ENCODE data around the gene IL19.

The IL19 gene

GRCh38 chr1:206800411-206800810 is 29.8 kb downstream of the IL19 start:
- no peak for DNase-seq (ENCODE audit: low read depth in 2 of 2)

- no peak for DNase-seq (ENCODE audit: low read depth in 2 of 2)
These were observed 30.3 kb downstream of the IL19 start for GRCh38 chr1:206800891-206801290.

- no peak for DNase-seq (ENCODE audit: low read depth in 2 of 2)
These were observed 30.9 kb downstream of the IL19 start for GRCh38 chr1:206801467-206801866.

- no peak for DNase-seq (ENCODE audit: low read depth in 2 of 2)
These were observed 31.8 kb downstream of the IL19 start for GRCh38 chr1:206802401-206802800.

- no peak for DNase-seq (ENCODE audit: low read depth in 2 of 2)
These were observed 32.7 kb downstream of the IL19 start for GRCh38 chr1:206803221-206803730.

GRCh38 chr1:206804156-206804737 is 33.7 kb downstream of the IL19 start:
- no peak for DNase-seq (ENCODE audit: low read depth in 2 of 2)

GRCh38 chr1:206805357-206805756 is 34.8 kb downstream of the IL19 start:
- DNase-seq (ENCODE audit: low read depth in 2 of 2): no peak

- DNase-seq (ENCODE audit: low read depth in 2 of 2): no peak
These were observed 38.0 kb downstream of the IL19 start for GRCh38 chr1:206808615-206809014.

- DNase-seq (ENCODE audit: low read depth in 2 of 2): no peak
These were observed 39.0 kb downstream of the IL19 start for GRCh38 chr1:206809504-206810084.

GRCh38 chr1:206812471-206812870 is 41.9 kb downstream of the IL19 start:
- DNase-seq (ENCODE audit: low read depth in 2 of 2): no peak

- DNase-seq (ENCODE audit: low read depth in 2 of 2): peak; percentile 68 to 75
These were observed 44.3 kb downstream of the IL19 start for GRCh38 chr1:206814716-206815341.

- no peak for DNase-seq (ENCODE audit: low read depth in 2 of 2)
These were observed 46.1 kb downstream of the IL19 start for GRCh38 chr1:206816390-206817287.

GRCh38 chr1:206821493-206821892 is 50.9 kb downstream of the IL19 start:
- no peak for DNase-seq (ENCODE audit: low read depth in 2 of 2)

- DNase-seq (ENCODE audit: low read depth in 2 of 2): no peak
These were observed 53.2 kb downstream of the IL19 start for GRCh38 chr1:206823727-206824126.

- no peak for DNase-seq (ENCODE audit: low read depth in 2 of 2)
These were observed 53.8 kb downstream of the IL19 start for GRCh38 chr1:206824331-206824730.

GRCh38 chr1:206826394-206826793 is 55.8 kb downstream of the IL19 start:
- no peak for DNase-seq (ENCODE audit: low read depth in 2 of 2)

- no peak for DNase-seq (ENCODE audit: low read depth in 2 of 2)
These were observed 57.5 kb downstream of the IL19 start for GRCh38 chr1:206828061-206828460.

GRCh38 chr1:206828765-206829164 is 58.2 kb downstream of the IL19 start:
- DNase-seq (ENCODE audit: low read depth in 2 of 2): no peak

- DNase-seq (ENCODE audit: low read depth in 2 of 2): no peak
These were observed 58.7 kb downstream of the IL19 start for GRCh38 chr1:206829282-206829681.

GRCh38 chr1:206829875-206830274 is 59.3 kb downstream of the IL19 start:
- no peak for DNase-seq (ENCODE audit: low read depth in 2 of 2)

- no peak for DNase-seq (ENCODE audit: low read depth in 2 of 2)
These were observed 61.1 kb downstream of the IL19 start for GRCh38 chr1:206831650-206832049.

- no peak for DNase-seq (ENCODE audit: low read depth in 2 of 2)
These were observed 61.8 kb downstream of the IL19 start for GRCh38 chr1:206832352-206832880.
